Heart left ventricle (tissue), 16 donors: ENCODE data around the gene ATXN7. TPM values are rescaled to one million over a fixed set of nuclear protein-coding genes. Genes with fewer than 3 reads are reported as not detected.

Source experiments
- ATAC-seq, 4 donors: fragments of 200-7000 bp; cut with Tn5 transposase; one replicate each; pipeline ENCODE4 v1.9.1; 2020 to 2022; ENCODE audit warnings: moderate library complexity in 4 of 4, mild to moderate bottlenecking in 3 of 4, moderate number of reproducible peaks in 1 of 4
- DNase-seq, 5 donors: peaks; one replicate each; pipeline ENCODE4 v3.0.0-alpha.2; 2020
- H3K27ac ChIP-seq, 12 donors: fragments of 200-600 bp; sonication (generic) in 4 of 12; one replicate each; pipeline versions ENCODE4 v1.5.0 to v1.8.0; 2016 to 2022; ENCODE audit warnings: mild to moderate bottlenecking in 2 of 12
- H3K27me3 ChIP-seq, 9 donors: fragments of 200-600 bp; sonication (generic) in 2 of 9; one replicate each; pipeline versions ENCODE4 v1.5.1 to v1.8.0; 2016 to 2022; ENCODE audit warnings: mild to moderate bottlenecking in 3 of 9
- H3K36me3 ChIP-seq, 9 donors: fragments of 200-600 bp; sonication (generic) in 2 of 9; one replicate each; pipeline versions ENCODE4 v1.5.0 to v1.8.0; 2018 to 2022; ENCODE audit warnings: mild to moderate bottlenecking in 2 of 9
- H3K4me1 ChIP-seq, 12 donors: fragments of 200-600 bp; sonication (generic) in 4 of 12; one replicate each; pipeline versions ENCODE4 v1.5.0 to v1.8.0; 2016 to 2022; ENCODE audit warnings: mild to moderate bottlenecking in 3 of 12
- H3K4me3 ChIP-seq, 12 donors: fragments of 200-600 bp; sonication (generic) in 4 of 12; one replicate each; pipeline versions ENCODE4 v1.5.0 to v1.8.0; 2017 to 2022; ENCODE audit warnings: mild to moderate bottlenecking in 9 of 12, moderate library complexity in 4 of 12
- H3K9me3 ChIP-seq, 12 donors: fragments of 200-600 bp; sonication (generic) in 4 of 12; one replicate each; pipeline versions ENCODE4 v1.5.0 to v1.8.0; 2016 to 2022; ENCODE audit warnings: mild to moderate bottlenecking in 1 of 12
- CTCF ChIP-seq, 12 donors: fragments of 200-600 bp; sonication (generic) in 4 of 12; IDR thresholded peaks; one replicate each; pipeline versions ENCODE4 v1.5.0 to v1.8.0; 2018 to 2022; ENCODE audit warnings: antibody characterized with exemption in 12 of 12, mild to moderate bottlenecking in 5 of 12
- POLR2A ChIP-seq, 2 donors: fragments of 450-650 bp; IDR thresholded peaks; one replicate each; pipeline ENCODE4 v1.6.1; 2017; ENCODE audit warnings: antibody characterized with exemption in 2 of 2, mild to moderate bottlenecking in 2 of 2, moderate library complexity in 2 of 2
- WGBS, 4 donors: extraction: QIAGEN DNeasy Blood & Tissue Kit in 2 of 4; methylation state at CpG; one replicate each; pipeline versions ENCODE4 v1.1.5 to v1.1.7; 2013 to 2018; 5-methylcytosine and 5-hydroxymethylcytosine counted together
- intact Hi-C, 10 donors: fragments of 100-400 bp; cut with DNase I; formaldehyde crosslinking; loops; one replicate each; pipeline versions ENCODE4 v1.11.1 to v1.14.2; 2022
- polyA plus RNA-seq, 2 donors: library from polyadenylated mRNA; stranded (reverse); fragments of 200-250 nt; gene quantifications; one replicate each; pipeline ENCODE4 v1.2.3, GENCODE V29; 2013
- total RNA-seq, 9 donors: library from RNA; depleted of rRNA in 2 of 9; stranded (reverse); fragments of >200 nt in 2 of 9; fragmentation: NEBNext Ultra II Directional in 3 of 9; extraction: Animal tissue kit (Norgen Biotek cat#: 25700) in 3 of 9; gene quantifications; one replicate each; pipeline versions ENCODE4 v1.1.0 to v1.2.4, GENCODE V29; 2016 to 2023
- donor health status: ischemic (EF 13 %, LVEDD 7.1; RV severe dilation, severe dysfunction).
- donor health status: healthy with polysubstance abuse.
- donor health status: DM: no; HTN: yes; CAD: no.
- donor health status: DM: no; HTN: no; CAD: no.
- donor health status: ischemic (EF 25% LVEDD 6.9; RV normal size, moderate dysfunction).
- donor health status: ischemic (EF 25% LVEDD 5.7; RV mildly dilated, moderate dysfunction).
- donor health status: healthy.
- donor health status: DM: yes; HTN: yes; CAD: no.
- donor health status: ischemic (EF 35%, LVEDD 5.7; RV mildly dilated, moderate dysfunction).
- donor health status: nonischemic (EF 11% LVEDD 7.7; RV severe dilation, severe dysfunction).
- donor health status: DM: yes; HTN: yes; CAD: no.
- donor health status: PGD.
- donor health status: ischemic (EF 29% LVEDD 5.4; RV normal size, mild dysfunction).
- donor health status: nonischemic (EF 23%, LVEDD 6.1; RV moderate dilation, normal function).

Gene ATXN7
- total and polyA plus RNA-seq, 11 donors, result 4.5 to 31.4 (median 16.7) TPM

DNA sequence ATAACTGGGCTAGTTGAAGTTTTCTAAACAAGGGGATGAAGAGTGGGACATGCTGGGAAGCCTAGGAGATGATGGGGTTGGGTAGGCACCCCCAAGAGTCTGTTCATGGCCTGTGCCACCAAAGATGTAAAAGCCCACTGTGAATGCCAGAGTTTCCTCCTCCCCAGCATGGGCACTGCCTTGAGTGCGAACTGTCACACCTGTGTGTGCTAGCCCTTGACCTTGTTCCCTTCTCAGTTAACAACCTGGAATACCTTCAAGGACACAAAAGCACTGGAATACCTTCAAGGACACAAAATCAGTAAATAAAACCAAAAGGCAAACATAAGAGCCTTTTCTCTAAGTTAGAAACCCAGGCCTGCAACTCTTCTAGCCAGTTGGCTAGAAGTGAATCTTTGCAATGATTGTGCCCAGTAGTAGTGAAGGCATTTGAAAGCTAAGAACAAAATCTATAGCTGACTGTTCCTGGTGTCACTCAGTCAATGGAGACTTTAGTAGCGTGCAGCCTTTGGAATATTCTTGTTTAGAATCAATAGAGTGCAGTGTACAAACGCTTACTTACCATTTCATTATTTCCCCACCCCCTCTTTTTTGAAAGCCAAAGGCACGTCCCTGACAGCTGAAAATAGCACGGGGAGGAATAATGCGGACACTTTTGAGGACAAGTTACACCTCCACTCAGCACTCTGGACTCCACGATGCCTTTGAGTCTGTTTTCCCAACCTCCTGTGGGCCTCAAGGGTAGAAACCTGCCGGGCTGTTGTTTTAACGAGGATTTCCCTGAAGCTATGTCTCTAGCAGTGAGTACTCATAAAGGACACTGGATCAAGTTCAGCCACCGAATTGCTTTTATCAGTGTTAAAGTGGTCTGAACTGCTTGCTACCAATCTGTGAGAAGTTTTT lies 135.4 kb downstream of the ATXN7 start:
- DNase-seq, result peak in 1 of 5 donors; percentile 27

DNA sequence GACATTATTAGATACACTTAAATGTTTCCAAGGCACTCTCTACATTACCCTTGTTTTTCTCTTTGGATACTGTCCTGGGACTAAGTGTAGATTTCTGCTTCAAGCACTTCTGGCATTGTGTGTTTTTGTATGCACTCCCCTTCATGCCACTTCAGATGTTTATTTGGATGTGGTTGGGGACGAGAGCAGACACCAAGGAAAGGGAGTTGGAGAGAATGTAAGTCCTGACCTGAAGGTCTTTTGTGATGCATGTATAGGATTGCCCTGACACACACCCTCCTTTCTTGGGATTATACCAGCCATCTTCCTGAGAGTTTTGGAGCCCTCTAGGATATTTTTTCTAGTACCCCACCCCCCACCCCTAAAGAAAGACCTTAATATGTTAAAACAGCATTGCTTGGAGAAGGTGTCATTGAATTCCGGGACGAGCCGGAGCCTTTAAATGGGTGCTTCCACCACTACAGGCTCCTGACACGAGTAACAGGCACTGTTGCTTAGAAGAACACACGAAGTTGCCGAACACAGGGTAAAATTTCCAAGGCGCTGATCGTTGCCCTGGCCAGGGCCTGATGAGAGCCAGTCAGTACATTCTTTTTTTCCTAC lies 136.9 kb downstream of the ATXN7 start:
- Histone ChIP-seq H3K27me3 (no peaks in the 10 kb centered on the region), H3K4me1 (peaks cover 0 to 30% (median 5%) of the 10 kb centered on the region in 12 donors), H3K36me3 (peaks cover 0 to 100% (median 83%) of the 10 kb centered on the region in 9 donors), H3K27ac (no peak overlapping the region), H3K4me3 (no peak overlapping the region), H3K9me3 (no peaks in the 10 kb centered on the region)
- no peak for DNase-seq
- intact Hi-C loops, result no loop called here
- TF ChIP-seq CTCF (IDR thresholded peaks at IDR 0.05) (no peak), POLR2A (IDR thresholded peaks at IDR 0.05) (no peak)
- 76 to 85% (median 83%) methylated on average over 9 of the region's 9 CpGs for WGBS, 4 donors
- peak in 2 of 4 donors; percentile 11 to 40 for ATAC-seq

More for the DNA sequence above, 135.4 kb downstream of the ATXN7 start:
- TF ChIP-seq CTCF (IDR thresholded peaks at IDR 0.05), result no peak
- no peak for TF ChIP-seq POLR2A (IDR thresholded peaks at IDR 0.05)
- peaks cover 0 to 25% (median 6%) of the 10 kb centered on the region in 12 donors for H3K4me1 ChIP-seq
- intact Hi-C loops, result loop anchor here in 6 of 10 donors (5.0 to 10.0 kb wide), 6 partner anchors 37 to 654 kb away; partner anchors contain the start of genes ATXN7 (in 3 of the 6), SCAANT1 (in 3 of the 6) and THOC7 (in 3 of the 6)
- WGBS, 4 donors, result 53 to 67% (median 57%) methylated on average over 10 of the region's 10 CpGs
- no peaks in the 10 kb centered on the region for H3K9me3 ChIP-seq
- ATAC-seq, result peak; percentile 74 to 81 (median 76)
- no peak overlapping the region for H3K4me3 ChIP-seq
- H3K36me3 ChIP-seq, result peaks cover 0 to 100% (median 81%) of the 10 kb centered on the region in 9 donors
- H3K27me3 ChIP-seq, result no peaks in the 10 kb centered on the region
- peak overlapping the region in 10 of 12 donors; percentile 0 to 70 (median 40) for H3K27ac ChIP-seq

- Histone ChIP-seq H3K4me3 (no peak overlapping the region), H3K27ac (no peak overlapping the region), H3K9me3 (no peaks in the 10 kb centered on the region), H3K36me3 (peaks cover 0 to 100% (median 83%) of the 10 kb centered on the region in 9 donors), H3K27me3 (no peaks in the 10 kb centered on the region), H3K4me1 (peaks cover 0 to 30% (median 5%) of the 10 kb centered on the region in 12 donors)
- no peak for ATAC-seq
- TF ChIP-seq POLR2A (IDR thresholded peaks at IDR 0.05) (no peak), CTCF (IDR thresholded peaks at IDR 0.05) (no peak)
- intact Hi-C loops, result no loop called here
- WGBS, 4 donors, result 91 to 95% (median 94%) methylated on average over 4 of the region's 4 CpGs
- no peak for DNase-seq
Measured at GRCh38 chr3:64002233-64002632, 138.6 kb downstream of the ATXN7 start.

- TF ChIP-seq POLR2A (IDR thresholded peaks at IDR 0.05) (no peak), CTCF (IDR thresholded peaks at IDR 0.05) (no peak)
- Histone ChIP-seq H3K27ac (no peak overlapping the region), H3K4me1 (peaks cover 0 to 33% (median 5%) of the 10 kb centered on the region in 12 donors), H3K27me3 (no peaks in the 10 kb centered on the region), H3K36me3 (peaks cover 0 to 100% (median 83%) of the 10 kb centered on the region in 9 donors), H3K4me3 (no peak overlapping the region), H3K9me3 (no peaks in the 10 kb centered on the region)
- 53 to 65% (median 62%) methylated on average over 2 of the region's 2 CpGs for WGBS, 4 donors
- no peak for DNase-seq
- intact Hi-C loops, result no loop called here
- ATAC-seq, result no peak
Measured at GRCh38 chr3:64003589-64003988, 139.9 kb downstream of the ATXN7 start.
